ENCODE data around the gene ITGB7. TPM values are rescaled to one million over a fixed set of nuclear protein-coding genes. Genes with fewer than 3 reads are reported as not detected.

ITGB7 gene
- total and polyA plus RNA-seq, 10 of the 15 experiments (the other 5 are each of a cell fraction or from before 2014, with no cell fraction given) = 54.5 to 487 (median 252) TPM

DNA sequence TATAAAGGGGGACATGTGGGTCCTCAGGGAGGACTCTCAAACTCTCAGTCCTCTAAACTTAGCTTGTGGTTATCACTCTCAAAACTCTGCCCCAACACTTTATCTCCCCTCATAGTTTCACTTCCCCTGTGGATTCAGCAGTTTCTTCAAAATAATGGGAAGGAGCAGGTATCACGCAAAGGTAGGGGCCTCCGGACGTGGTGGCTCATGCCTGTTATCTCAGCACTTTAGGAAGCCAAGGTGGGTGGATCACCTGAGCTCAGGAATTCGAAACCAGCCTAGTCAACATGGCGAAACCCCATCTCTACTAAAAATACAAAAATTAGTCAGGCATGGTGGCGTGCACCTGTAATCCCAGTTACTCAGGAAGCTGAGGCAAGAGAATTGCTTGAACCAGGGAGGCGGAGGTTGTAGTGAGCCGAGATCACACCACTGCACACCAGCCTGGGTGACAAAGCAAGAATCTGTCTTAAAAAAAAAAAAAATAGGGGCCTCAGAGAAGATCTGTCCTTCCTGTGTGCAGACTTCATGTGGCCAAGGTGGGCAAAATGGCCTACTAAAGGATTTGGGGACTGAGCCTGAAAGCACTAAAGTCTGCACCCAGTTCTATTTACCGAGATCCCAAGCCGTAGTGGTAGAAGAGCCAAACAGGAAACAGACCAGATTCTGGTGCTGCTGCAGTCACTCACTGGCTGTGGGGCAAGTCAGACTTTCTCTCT lies 6.4 kb downstream of the ITGB7 start (continued):
- TF ChIP-seq NFIC (IDR thresholded peaks at IDR 0.05; ENCODE audit: low read depth, low read length) (peak; percentile 98), PKNOX1 (IDR thresholded peaks at IDR 0.05) (peak; percentile 70), RBBP5 (conservative IDR thresholded peaks at IDR 0.05) (no peak), ZBTB11 (CRISPR knock-in tag; IDR thresholded peaks at IDR 0.05) (no peak), SUPT20H (IDR thresholded peaks at IDR 0.05; ENCODE audit: borderline replicate concordance, control insufficient read depth, low read depth, low read length) (no peak), ASH2L (IDR thresholded peaks at IDR 0.05; ENCODE audit: borderline replicate concordance, low read depth) (no peak), ZZZ3 (IDR thresholded peaks at IDR 0.05; ENCODE audit: control insufficient read depth, insufficient read length, low read depth) (no peak), ZNF274 (IDR thresholded peaks at IDR 0.05; ENCODE audit: insufficient read depth, insufficient read length) (no peak), YBX1 (IDR thresholded peaks at IDR 0.05) (no peak), BHLHE40 (IDR thresholded peaks at IDR 0.05; ENCODE audit: borderline replicate concordance in 1 of 2, low read depth in 2 of 2, low read length in 1 of 2) (peak in 1 of 2 experiments; percentile 78; a peak in 2 of 4 replicates), PRDM15 (CRISPR knock-in tag; IDR thresholded peaks at IDR 0.05) (no peak), PAX5 (IDR thresholded peaks at IDR 0.05; ENCODE audit: borderline replicate concordance, low read depth, low read length) (no peak), ESRRA (IDR thresholded peaks at IDR 0.05; ENCODE audit: low read length) (no peak), NBN (IDR thresholded peaks at IDR 0.05) (peak; percentile 91)
- TF ChIP-seq, protein P1, sequence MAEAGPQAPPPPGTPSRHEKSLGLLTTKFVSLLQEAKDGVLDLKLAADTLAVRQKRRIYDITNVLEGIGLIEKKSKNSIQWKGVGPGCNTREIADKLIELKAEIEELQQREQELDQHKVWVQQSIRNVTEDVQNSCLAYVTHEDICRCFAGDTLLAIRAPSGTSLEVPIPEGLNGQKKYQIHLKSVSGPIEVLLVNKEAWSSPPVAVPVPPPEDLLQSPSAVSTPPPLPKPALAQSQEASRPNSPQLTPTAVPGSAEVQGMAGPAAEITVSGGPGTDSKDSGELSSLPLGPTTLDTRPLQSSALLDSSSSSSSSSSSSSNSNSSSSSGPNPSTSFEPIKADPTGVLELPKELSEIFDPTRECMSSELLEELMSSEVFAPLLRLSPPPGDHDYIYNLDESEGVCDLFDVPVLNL (IDR thresholded peaks at IDR 0.05; ENCODE audit: low read depth, low read length) = no peak
- TF ChIP-seq, protein P2, sequence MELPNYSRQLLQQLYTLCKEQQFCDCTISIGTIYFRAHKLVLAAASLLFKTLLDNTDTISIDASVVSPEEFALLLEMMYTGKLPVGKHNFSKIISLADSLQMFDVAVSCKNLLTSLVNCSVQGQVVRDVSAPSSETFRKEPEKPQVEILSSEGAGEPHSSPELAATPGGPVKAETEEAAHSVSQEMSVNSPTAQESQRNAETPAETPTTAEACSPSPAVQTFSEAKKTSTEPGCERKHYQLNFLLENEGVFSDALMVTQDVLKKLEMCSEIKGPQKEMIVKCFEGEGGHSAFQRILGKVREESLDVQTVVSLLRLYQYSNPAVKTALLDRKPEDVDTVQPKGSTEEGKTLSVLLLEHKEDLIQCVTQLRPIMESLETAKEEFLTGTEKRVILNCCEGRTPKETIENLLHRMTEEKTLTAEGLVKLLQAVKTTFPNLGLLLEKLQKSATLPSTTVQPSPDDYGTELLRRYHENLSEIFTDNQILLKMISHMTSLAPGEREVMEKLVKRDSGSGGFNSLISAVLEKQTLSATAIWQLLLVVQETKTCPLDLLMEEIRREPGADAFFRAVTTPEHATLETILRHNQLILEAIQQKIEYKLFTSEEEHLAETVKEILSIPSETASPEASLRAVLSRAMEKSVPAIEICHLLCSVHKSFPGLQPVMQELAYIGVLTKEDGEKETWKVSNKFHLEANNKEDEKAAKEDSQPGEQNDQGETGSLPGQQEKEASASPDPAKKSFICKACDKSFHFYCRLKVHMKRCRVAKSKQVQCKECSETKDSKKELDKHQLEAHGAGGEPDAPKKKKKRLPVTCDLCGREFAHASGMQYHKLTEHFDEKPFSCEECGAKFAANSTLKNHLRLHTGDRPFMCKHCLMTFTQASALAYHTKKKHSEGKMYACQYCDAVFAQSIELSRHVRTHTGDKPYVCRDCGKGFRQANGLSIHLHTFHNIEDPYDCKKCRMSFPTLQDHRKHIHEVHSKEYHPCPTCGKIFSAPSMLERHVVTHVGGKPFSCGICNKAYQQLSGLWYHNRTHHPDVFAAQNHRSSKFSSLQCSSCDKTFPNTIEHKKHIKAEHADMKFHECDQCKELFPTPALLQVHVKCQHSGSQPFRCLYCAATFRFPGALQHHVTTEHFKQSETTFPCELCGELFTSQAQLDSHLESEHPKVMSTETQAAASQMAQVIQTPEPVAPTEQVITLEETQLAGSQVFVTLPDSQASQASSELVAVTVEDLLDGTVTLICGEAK (IDR thresholded peaks at IDR 0.05; ENCODE audit: borderline replicate concordance) = no peak

Measured in GM12878 (cell line).